Ishikawa (cell line): ENCODE data around the gene METTL24.

Experiments
- CEBPB ChIP-seq: IDR thresholded peaks from 2 replicates; pipeline ENCODE4 v1.6.1; 2012
- CREB1 ChIP-seq: IDR thresholded peaks from 2 replicates; pipeline ENCODE4 v1.6.1; 2012; ENCODE audit warnings: low read depth
- EGR1 ChIP-seq: IDR thresholded peaks from 2 replicates; pipeline ENCODE4 v1.6.1; 2012
- EP300 ChIP-seq: IDR thresholded peaks from 2 replicates; pipeline ENCODE4 v1.6.1; 2012; ENCODE audit warnings: borderline replicate concordance
- FOXM1 ChIP-seq: IDR thresholded peaks from 2 replicates; pipeline ENCODE4 v1.6.1; 2012; ENCODE audit warnings: low read depth, borderline replicate concordance
- NFIC ChIP-seq: IDR thresholded peaks from 2 replicates; pipeline ENCODE4 v1.6.1; 2012
- RAD21 ChIP-seq: IDR thresholded peaks from 2 replicates; pipeline ENCODE4 v1.6.1; 2012; ENCODE audit warnings: low read depth
- TAF1 ChIP-seq: IDR thresholded peaks from 2 replicates; pipeline ENCODE4 v1.6.1; 2012; ENCODE audit warnings: low read depth, mild to moderate bottlenecking
- TCF12 ChIP-seq: IDR thresholded peaks from 2 replicates; pipeline ENCODE4 v1.6.1; 2012; ENCODE audit warnings: low read depth
- TEAD4 ChIP-seq: IDR thresholded peaks from 2 replicates; pipeline ENCODE4 v1.6.1; 2012
- YY1 ChIP-seq: IDR thresholded peaks from 2 replicates; pipeline ENCODE4 v1.6.1; 2012; ENCODE audit warnings: low read depth
- ZBTB7A ChIP-seq: IDR thresholded peaks from 2 replicates; pipeline ENCODE4 v1.6.1; 2012; ENCODE audit warnings: low read depth
- TF ChIP-seq, protein P1 (sequence below): IDR thresholded peaks from 2 replicates; pipeline ENCODE4 v1.6.1; 2012; ENCODE audit warnings: low read depth, mild to moderate bottlenecking
- TF ChIP-seq, protein P2 (sequence below): IDR thresholded peaks from 2 replicates; pipeline ENCODE4 v1.6.1; 2012
- TF ChIP-seq, protein P3 (sequence below): IDR thresholded peaks from 2 replicates; pipeline ENCODE4 v1.6.1; 2012

METTL24 gene

DNA sequence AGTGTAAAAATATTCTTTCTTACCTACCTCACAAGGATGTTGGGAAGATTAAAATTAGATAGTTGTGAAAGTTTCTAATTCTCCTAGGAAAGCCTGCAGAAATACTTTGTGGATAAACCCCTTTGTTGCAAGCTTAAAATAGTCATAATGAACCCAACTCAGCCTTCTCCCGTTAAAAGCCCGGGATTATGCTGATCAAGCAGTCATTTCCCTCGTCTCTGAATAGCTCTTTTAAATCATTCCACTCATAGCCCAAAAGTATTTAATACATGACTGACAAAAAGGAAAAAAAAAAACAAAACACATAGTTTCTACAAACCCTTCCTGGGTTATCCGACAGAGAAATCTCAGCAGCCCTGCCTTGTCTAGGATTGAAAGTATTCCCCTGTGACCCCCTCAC, 10.9 kb upstream of the METTL24 start:
- TF ChIP-seq EP300 (no peak), TEAD4 (no peak)
- TF ChIP-seq, protein P1, sequence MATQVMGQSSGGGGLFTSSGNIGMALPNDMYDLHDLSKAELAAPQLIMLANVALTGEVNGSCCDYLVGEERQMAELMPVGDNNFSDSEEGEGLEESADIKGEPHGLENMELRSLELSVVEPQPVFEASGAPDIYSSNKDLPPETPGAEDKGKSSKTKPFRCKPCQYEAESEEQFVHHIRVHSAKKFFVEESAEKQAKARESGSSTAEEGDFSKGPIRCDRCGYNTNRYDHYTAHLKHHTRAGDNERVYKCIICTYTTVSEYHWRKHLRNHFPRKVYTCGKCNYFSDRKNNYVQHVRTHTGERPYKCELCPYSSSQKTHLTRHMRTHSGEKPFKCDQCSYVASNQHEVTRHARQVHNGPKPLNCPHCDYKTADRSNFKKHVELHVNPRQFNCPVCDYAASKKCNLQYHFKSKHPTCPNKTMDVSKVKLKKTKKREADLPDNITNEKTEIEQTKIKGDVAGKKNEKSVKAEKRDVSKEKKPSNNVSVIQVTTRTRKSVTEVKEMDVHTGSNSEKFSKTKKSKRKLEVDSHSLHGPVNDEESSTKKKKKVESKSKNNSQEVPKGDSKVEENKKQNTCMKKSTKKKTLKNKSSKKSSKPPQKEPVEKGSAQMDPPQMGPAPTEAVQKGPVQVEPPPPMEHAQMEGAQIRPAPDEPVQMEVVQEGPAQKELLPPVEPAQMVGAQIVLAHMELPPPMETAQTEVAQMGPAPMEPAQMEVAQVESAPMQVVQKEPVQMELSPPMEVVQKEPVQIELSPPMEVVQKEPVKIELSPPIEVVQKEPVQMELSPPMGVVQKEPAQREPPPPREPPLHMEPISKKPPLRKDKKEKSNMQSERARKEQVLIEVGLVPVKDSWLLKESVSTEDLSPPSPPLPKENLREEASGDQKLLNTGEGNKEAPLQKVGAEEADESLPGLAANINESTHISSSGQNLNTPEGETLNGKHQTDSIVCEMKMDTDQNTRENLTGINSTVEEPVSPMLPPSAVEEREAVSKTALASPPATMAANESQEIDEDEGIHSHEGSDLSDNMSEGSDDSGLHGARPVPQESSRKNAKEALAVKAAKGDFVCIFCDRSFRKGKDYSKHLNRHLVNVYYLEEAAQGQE = no peak

DNA sequence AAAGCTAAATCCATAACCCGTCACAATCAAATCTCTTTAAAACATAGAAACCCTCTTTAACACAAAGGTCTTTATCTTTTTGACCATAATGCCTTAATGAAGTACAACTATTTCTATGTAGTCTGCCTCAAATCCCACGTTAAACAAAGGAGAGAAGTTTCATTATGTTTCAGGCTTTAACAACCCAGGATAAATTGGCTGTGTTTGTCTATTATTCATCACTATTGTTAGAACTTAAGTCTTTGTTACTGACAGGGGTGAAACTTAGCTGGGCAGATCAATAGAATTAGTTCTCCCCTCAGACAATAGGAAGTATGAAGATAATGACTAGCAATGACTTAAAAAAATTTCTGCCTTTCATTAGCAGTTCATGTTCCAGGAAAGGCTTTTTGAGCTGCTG, 10.1 kb upstream of the METTL24 start:
- no peak for TF ChIP-seq EP300
- TF ChIP-seq TAF1 = no peak
- no peak for TF ChIP-seq RAD21
- TF ChIP-seq CREB1 = no peak
- TF ChIP-seq CEBPB = no peak
- no peak for TF ChIP-seq EGR1
- TF ChIP-seq, protein P1 = no peak
- TF ChIP-seq TCF12 = no peak
- no peak for TF ChIP-seq TEAD4
- TF ChIP-seq, protein P2, sequence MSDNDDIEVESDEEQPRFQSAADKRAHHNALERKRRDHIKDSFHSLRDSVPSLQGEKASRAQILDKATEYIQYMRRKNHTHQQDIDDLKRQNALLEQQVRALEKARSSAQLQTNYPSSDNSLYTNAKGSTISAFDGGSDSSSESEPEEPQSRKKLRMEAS = no peak
- no peak for TF ChIP-seq NFIC

DNA sequence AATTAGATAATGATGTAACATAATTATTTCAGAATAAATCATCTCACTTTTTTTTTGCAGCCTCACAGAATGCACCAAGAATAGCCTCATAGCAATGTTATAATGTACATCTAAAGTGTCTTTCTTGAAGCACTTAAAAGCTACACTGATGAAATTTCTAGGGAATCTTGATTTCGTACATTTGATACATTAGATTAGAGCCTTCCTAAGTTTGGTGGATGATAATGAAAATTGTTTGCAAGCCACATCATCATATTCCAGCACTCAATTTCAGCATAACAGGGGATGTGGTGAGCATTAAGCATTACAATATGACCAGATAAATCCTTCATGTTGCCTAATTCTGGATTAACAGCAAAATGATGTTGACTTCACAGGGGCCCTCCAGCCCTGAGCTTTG, 9.7 kb upstream of the METTL24 start:
- no peak for TF ChIP-seq CREB1
- TF ChIP-seq TAF1 = no peak

DNA sequence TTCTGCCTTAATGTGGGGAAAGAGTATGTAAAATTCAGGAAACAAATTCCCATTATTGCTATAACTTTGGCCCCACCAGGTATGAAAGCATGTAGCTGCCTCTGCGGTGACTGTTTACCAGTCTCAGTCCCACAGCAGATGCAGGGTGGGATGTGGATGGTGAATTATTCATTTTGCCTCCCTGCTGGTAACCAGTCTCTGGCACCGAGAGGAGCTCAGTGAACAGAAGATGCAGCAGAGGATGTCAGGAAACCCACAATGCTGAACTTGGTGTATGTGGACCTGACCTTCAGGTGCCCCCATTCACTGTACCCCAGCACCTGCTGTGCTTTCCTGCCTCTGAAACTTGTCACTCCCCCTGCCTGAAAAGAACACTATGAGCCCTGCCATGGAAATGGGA, 8.8 kb upstream of the METTL24 start:
- TF ChIP-seq, protein P1 = no peak
- TF ChIP-seq, protein P3, sequence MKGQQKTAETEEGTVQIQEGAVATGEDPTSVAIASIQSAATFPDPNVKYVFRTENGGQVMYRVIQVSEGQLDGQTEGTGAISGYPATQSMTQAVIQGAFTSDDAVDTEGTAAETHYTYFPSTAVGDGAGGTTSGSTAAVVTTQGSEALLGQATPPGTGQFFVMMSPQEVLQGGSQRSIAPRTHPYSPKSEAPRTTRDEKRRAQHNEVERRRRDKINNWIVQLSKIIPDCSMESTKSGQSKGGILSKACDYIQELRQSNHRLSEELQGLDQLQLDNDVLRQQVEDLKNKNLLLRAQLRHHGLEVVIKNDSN = no peak
- TF ChIP-seq RAD21 (no peak), EP300 (no peak), TEAD4 (no peak), CEBPB (no peak), TCF12 (no peak), FOXM1 (no peak), NFIC (no peak), EGR1 (no peak), TAF1 (no peak), ZBTB7A (no peak), CREB1 (no peak), YY1 (no peak)
- TF ChIP-seq, protein P2 = no peak

DNA sequence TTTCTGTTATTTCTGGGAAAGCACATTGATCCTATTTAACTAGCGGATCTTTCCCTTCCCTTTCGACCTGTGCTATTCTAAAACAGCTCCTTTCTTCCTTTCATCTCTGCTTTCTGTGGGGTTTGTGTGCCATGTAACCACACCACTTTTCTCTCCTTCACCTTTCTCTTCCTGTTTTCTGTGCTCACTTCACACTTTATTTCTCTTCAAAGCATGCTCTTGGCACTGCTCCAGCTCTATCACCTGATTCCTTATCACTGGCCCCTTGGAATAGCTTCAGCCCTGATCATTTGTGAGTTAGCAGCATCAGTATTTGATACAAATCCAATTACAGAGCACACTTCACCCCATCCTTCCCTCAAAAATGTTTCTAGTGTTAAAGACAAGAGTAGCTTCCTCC, 8.1 kb upstream of the METTL24 start:
- no peak for TF ChIP-seq NFIC
- TF ChIP-seq, protein P1 = no peak
- no peak for TF ChIP-seq TAF1
- no peak for TF ChIP-seq TEAD4
- no peak for TF ChIP-seq EGR1
